ENCODE results near the gene ZEB1. TPM values are rescaled to one million over a fixed set of nuclear protein-coding genes. Genes with fewer than 3 reads are reported as not detected.

The ZEB1 gene
- total and polyA plus RNA-seq, 9 of the 15 experiments (the other 6 are each of a cell fraction or from before 2014, with no cell fraction given) = 2.1 to 8.4 (median 4.9) TPM

- TF ChIP-seq RREB1 (CRISPR knock-in tag; IDR thresholded peaks at IDR 0.05) (no peak), SFPQ (IDR thresholded peaks at IDR 0.05; ENCODE audit: low read depth, low read length) (no peak), NCOA1 (IDR thresholded peaks at IDR 0.05; ENCODE audit: low read depth) (no peak), POLR2G (IDR thresholded peaks at IDR 0.05; ENCODE audit: low read depth, low read length) (no peak)
These were observed 141.2 kb downstream of the ZEB1 start (continued) for GRCh38 chr10:31460242-31460641.
